Suprapubic skin (tissue), 4 donors: ENCODE measurements around the gene CMTM1. TPM values are rescaled to one million over a fixed set of nuclear protein-coding genes. Genes with fewer than 3 reads are reported as not detected.
"Not testable (repeated sequence)": the region's sequence is repeated elsewhere in the genome, so short reads cannot be mapped to it uniquely, and the experiment has no call there.

Experiments used
- DNase-seq, 2 donors: peaks; one replicate each; pipeline ENCODE4 v3.0.0-alpha.2; 2019; ENCODE audit warnings: low spot score in 2 of 2
- H3K27ac ChIP-seq: fragments of 200-600 bp; sonication (generic); one replicate; pipeline ENCODE4 v1.5.1; 2019
- H3K27me3 ChIP-seq: fragments of 200-600 bp; sonication (generic); one replicate; pipeline ENCODE4 v1.5.1; 2019
- H3K36me3 ChIP-seq: fragments of 200-600 bp; sonication (generic); one replicate; pipeline ENCODE4 v1.5.1; 2019
- H3K4me1 ChIP-seq: fragments of 200-600 bp; sonication (generic); one replicate; pipeline ENCODE4 v1.5.1; 2019
- H3K4me3 ChIP-seq: fragments of 200-600 bp; sonication (generic); one replicate; pipeline ENCODE4 v1.5.1; 2019; ENCODE audit warnings: mild to moderate bottlenecking
- H3K9me3 ChIP-seq: fragments of 200-600 bp; sonication (generic); one replicate; pipeline ENCODE4 v1.5.1; 2019
- EP300 ChIP-seq: sonication (generic); formaldehyde crosslinking; IDR thresholded peaks from one replicate; pipeline ENCODE4 v1.6.1; 2017; ENCODE audit warnings: antibody characterized with exemption
- POLR2A ChIP-seq, 2 donors: fragments of 450-650 bp; IDR thresholded peaks; one replicate each; pipeline ENCODE4 v1.6.1; 2017; ENCODE audit warnings: antibody characterized with exemption in 2 of 2, mild to moderate bottlenecking in 2 of 2, moderate library complexity in 2 of 2
- POLR2AphosphoS5 ChIP-seq, 3 donors: sonication (generic); formaldehyde crosslinking; IDR thresholded peaks; one replicate each; pipeline ENCODE4 v1.6.1; 2017; ENCODE audit warnings: antibody characterized with exemption in 3 of 3
- WGBS: methylation state at CpG from one replicate; pipeline ENCODE4 v1.1.5; 2018; 5-methylcytosine and 5-hydroxymethylcytosine counted together
- total RNA-seq, 4 donors: library from RNA; depleted of rRNA; stranded (reverse); fragments of >200 nt; gene quantifications; one replicate each; pipeline ENCODE4 v1.1.0, GENCODE V29; 2016
- TF ChIP-seq, protein P1 (sequence below), 2 donors: fragments of 200-600 bp in 1 of 2; fragments of 450-650 bp in 1 of 2; sonication (generic) in 1 of 2; IDR thresholded peaks; one replicate each; pipeline ENCODE4 v1.5.1; 2016 to 2019; ENCODE audit warnings: antibody characterized with exemption in 2 of 2, mild to moderate bottlenecking in 1 of 2, moderate library complexity in 1 of 2

CMTM1 gene
- total RNA-seq, 4 donors from 2014 or later: 0.97 to 1.6 (median 1.5) TPM

DNA sequence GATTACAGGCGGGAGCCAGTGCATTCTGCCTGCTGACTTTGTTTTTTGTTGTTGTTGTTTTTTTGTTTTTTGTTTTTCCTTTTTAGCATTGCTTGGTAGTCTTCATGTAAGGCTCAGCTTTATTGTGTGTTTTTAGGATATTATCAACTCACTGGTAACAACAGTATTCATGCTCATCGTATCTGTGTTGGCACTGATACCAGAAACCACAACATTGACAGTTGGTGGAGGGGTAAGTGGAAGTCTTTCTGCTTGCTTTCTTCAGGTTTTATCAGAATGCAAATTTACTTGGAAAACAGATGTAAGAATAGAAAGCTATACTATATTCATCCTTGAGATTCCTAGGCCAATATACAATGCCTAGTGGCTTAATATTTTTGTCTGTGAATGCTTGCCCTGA lies 3.3 kb upstream of the CMTM1 start:
- DNase-seq: no peak
- WGBS: 95% methylated on average over 2 of the region's 2 CpGs
- Histone ChIP-seq H3K27me3 (no peaks in the 10 kb centered on the region), H3K27ac (no peak overlapping the region), H3K4me3 (no peak overlapping the region), H3K9me3 (no peaks in the 10 kb centered on the region), H3K4me1 (no peaks in the 10 kb centered on the region), H3K36me3 (peaks cover 25% of the 10 kb centered on the region)
- TF ChIP-seq EP300 (no peak), POLR2A (IDR thresholded peaks at IDR 0.05) (no peak), POLR2AphosphoS5 (IDR thresholded peaks at IDR 0.05) (no peak)
- TF ChIP-seq, protein P1, sequence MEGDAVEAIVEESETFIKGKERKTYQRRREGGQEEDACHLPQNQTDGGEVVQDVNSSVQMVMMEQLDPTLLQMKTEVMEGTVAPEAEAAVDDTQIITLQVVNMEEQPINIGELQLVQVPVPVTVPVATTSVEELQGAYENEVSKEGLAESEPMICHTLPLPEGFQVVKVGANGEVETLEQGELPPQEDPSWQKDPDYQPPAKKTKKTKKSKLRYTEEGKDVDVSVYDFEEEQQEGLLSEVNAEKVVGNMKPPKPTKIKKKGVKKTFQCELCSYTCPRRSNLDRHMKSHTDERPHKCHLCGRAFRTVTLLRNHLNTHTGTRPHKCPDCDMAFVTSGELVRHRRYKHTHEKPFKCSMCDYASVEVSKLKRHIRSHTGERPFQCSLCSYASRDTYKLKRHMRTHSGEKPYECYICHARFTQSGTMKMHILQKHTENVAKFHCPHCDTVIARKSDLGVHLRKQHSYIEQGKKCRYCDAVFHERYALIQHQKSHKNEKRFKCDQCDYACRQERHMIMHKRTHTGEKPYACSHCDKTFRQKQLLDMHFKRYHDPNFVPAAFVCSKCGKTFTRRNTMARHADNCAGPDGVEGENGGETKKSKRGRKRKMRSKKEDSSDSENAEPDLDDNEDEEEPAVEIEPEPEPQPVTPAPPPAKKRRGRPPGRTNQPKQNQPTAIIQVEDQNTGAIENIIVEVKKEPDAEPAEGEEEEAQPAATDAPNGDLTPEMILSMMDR (IDR thresholded peaks at IDR 0.05): no peak

DNA sequence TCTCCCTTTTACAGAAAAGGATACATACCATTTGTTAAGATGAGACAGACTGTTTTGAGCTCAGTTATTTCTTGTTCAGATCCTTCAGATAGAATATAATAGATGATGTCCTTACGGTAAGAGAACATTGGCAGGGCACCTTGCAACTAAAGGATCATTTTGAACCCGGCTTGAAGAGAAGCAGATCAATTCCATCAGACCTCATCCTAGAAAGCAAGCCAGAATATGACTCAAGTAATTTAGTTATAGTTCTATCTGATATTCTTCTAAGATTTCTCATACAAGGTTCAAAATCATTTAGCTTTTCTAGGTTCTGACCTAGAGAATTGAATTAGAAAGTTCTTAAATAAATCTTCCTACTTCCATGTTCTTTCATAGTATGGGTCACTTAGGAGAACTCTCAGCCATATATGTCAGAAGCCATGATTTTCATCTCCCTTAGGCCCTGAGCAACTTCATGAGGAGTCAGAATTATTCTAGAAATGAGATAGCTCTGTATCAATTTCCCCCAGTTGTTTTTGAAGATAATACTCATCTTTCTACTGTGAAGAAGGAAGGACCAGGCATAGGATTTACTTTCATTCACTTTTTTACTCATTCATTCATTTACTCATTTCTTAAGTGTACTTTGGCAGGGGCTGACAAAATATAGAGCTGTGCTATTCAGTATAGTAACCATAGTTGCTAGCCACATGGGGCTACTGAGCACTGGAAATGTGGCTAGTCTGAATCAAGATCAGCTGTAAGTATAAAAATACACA lies 2.5 kb upstream of the CMTM1 start:
- H3K4me3 ChIP-seq: no peak overlapping the region
- peaks cover 25% of the 10 kb centered on the region for H3K36me3 ChIP-seq
- H3K4me1 ChIP-seq: no peaks in the 10 kb centered on the region
- no peaks in the 10 kb centered on the region for H3K9me3 ChIP-seq
- 80% methylated on average over 2 of the region's 2 CpGs for WGBS
- DNase-seq: no peak
- H3K27me3 ChIP-seq: no peaks in the 10 kb centered on the region
- H3K27ac ChIP-seq: no peak overlapping the region
- no peak for TF ChIP-seq EP300

DNA sequence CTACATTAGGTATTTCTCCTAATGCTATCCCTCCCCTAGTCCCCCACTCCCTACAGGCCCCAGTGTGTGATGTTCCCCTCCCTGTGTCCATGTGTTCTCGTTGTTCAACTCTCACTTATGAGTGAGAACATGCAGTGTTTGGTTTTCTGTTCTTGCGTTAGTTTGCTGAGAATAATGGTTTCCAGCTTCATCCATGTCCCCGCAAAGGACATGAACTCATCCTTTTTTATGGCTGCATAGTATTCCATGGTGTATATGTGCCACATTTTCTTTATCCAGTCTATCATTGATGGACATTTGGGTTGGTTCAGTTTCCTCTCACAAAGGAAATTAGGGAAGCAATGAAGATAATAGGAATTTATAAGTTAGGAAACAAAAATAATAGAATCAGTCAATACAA lies 1.0 kb downstream of the CMTM1 start:
- Histone ChIP-seq H3K4me1 (peaks cover 11% of the 10 kb centered on the region), H3K36me3 (peaks cover 25% of the 10 kb centered on the region)
- DNase-seq, H3K27me3 ChIP-seq, H3K4me3 ChIP-seq, H3K27ac ChIP-seq, H3K9me3 ChIP-seq: not testable (repeated sequence)
- WGBS: 81% methylated on average over 3 of the region's 3 CpGs

DNA sequence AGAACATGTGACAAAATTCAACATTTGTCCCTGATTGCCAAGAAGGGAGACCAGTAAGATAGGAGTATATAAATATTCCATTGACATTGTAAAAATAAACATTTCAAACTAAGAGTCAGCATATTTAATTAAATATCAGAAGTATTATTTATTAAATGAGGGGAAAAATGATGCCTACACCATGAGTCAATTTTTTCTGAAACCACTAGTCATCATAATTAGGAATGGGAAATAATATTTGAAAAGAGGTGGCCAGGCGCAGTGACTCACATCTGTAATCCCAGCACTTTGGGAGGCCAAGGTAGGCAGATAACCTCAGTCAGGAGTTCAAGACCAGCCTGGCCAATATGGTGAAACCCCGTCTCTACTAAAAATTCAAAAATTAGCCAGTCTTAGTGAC lies 2.1 kb downstream of the CMTM1 start:
- no peak for TF ChIP-seq EP300
- no peak for TF ChIP-seq POLR2A (IDR thresholded peaks at IDR 0.05)
- TF ChIP-seq, protein P1 (IDR thresholded peaks at IDR 0.05): no peak
- TF ChIP-seq POLR2AphosphoS5 (IDR thresholded peaks at IDR 0.05): no peak
- no peaks in the 10 kb centered on the region for H3K27me3 ChIP-seq
- H3K27ac ChIP-seq: no peak overlapping the region
- H3K36me3 ChIP-seq: peaks cover 25% of the 10 kb centered on the region
- H3K4me1 ChIP-seq: peaks cover 11% of the 10 kb centered on the region
- no peak overlapping the region for H3K4me3 ChIP-seq
- no peak for DNase-seq
- no peaks in the 10 kb centered on the region for H3K9me3 ChIP-seq
- WGBS: 98% methylated on average over 2 of the region's 2 CpGs

- no peak for TF ChIP-seq POLR2AphosphoS5 (IDR thresholded peaks at IDR 0.05)
- TF ChIP-seq EP300: no peak
- TF ChIP-seq, protein P1 (IDR thresholded peaks at IDR 0.05): no peak
- TF ChIP-seq POLR2A (IDR thresholded peaks at IDR 0.05): no peak
- Histone ChIP-seq H3K27me3 (no peaks in the 10 kb centered on the region), H3K9me3 (no peaks in the 10 kb centered on the region), H3K36me3 (peaks cover 25% of the 10 kb centered on the region), H3K27ac (no peak overlapping the region), H3K4me1 (peaks cover 11% of the 10 kb centered on the region), H3K4me3 (no peak overlapping the region)
- DNase-seq: no peak
- WGBS: 96% methylated on average over 1 of the region's 1 CpG
Measured at GRCh38 chr16:66569131-66569530, 2.9 kb downstream of the CMTM1 start.

DNA sequence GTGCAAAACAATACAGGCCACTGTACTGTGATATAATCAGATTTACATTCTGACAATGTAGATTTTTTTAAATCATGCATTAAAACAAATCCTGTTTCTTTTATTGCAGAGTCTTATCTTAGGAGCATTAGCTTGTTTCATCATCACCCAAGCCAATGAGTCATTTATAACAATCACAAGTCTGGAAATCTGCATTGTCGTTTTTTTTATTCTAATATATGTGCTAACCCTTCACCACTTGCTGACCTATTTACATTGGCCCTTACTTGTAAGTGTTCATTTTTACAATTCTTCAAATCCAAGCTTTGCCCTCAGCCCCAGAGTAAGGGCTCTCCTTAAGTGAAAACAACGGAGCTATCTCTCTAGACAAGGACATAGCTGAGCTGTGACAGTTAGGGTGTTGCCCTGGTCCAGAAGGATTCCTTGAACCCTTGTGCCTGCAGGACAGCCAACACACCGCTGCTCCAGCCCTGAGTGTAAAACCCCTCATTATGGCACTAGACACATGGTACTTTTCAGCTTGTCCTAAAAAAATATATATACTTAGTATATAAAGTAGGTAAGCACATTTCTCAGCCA lies 3.7 kb downstream of the CMTM1 start:
- Histone ChIP-seq H3K4me3 (no peak overlapping the region), H3K27ac (no peak overlapping the region), H3K4me1 (peaks cover 11% of the 10 kb centered on the region), H3K9me3 (no peaks in the 10 kb centered on the region), H3K36me3 (peaks cover 20% of the 10 kb centered on the region), H3K27me3 (no peaks in the 10 kb centered on the region)
- TF ChIP-seq POLR2A (IDR thresholded peaks at IDR 0.05) (no peak), EP300 (no peak), POLR2AphosphoS5 (IDR thresholded peaks at IDR 0.05) (no peak)
- TF ChIP-seq, protein P1 (IDR thresholded peaks at IDR 0.05): no peak
- DNase-seq: no peak
- 64% methylated on average over 3 of the region's 3 CpGs for WGBS
